Subcutaneous adipose tissue (tissue), 4 donors: ENCODE measurements around the gene LMX1A. TPM values are rescaled to one million over a fixed set of nuclear protein-coding genes. Genes with fewer than 3 reads are reported as not detected.

Experiments
- CTCF ChIP-seq: fragments of 450-650 bp; IDR thresholded peaks from one replicate; pipeline ENCODE4 v1.5.1; 2016; ENCODE audit warnings: low read depth, mild to moderate bottlenecking, control low read depth, antibody characterized with exemption, moderate library complexity
- total RNA-seq, 4 donors: library from RNA; depleted of rRNA; stranded (reverse); fragments of >200 nt; gene quantifications; one replicate each; pipeline ENCODE4 v1.1.0, GENCODE V29; 2016

LMX1A gene
- total RNA-seq, result 1 to 10 TPM in 1 of 4 donors, under 1 TPM in 3; 0.33 to 1.5 (median 0.63) TPM

GRCh38 chr1:165355977-165356811 lies at the start of gene LMX1A:
Gene LMX1A, minus strand, starts transcription at chr1:165356715. Its CDS starts 1,156 bp downstream, at chr1:165355559.
- no peak for TF ChIP-seq CTCF

GRCh38 chr1:165403835-165404482 lies 47.4 kb upstream of the LMX1A start:
- TF ChIP-seq CTCF, result no peak

- no peak for TF ChIP-seq CTCF
These were observed 46.1 kb upstream of the LMX1A start for GRCh38 chr1:165402517-165403111.

GRCh38 chr1:165397944-165398343 lies 41.4 kb upstream of the LMX1A start:
- no peak for TF ChIP-seq CTCF

GRCh38 chr1:165395901-165396300 lies 39.4 kb upstream of the LMX1A start:
- no peak for TF ChIP-seq CTCF

GRCh38 chr1:165395478-165395877 lies 39.0 kb upstream of the LMX1A start:
- no peak for TF ChIP-seq CTCF
